Kidney (tissue), 14 donors: ENCODE results near the gene KLF6. TPM values are rescaled to one million over a fixed set of nuclear protein-coding genes. Genes with fewer than 3 reads are reported as not detected.

ENCODE experiments used
- DNase-seq, 5 donors: peaks; one replicate each; pipeline ENCODE4 v3.0.0-alpha.2; 2013 to 2020
- FAIRE-seq: peaks from 2 replicates; lab custom pipeline; 2012; peaks lifted over from hg19 to GRCh38; lab: Jason Lieb, UNC
- H3K27ac ChIP-seq, 2 donors: one replicate each; pipeline ENCODE4 v1.7.0; 2013; ENCODE audit warnings: low read depth in 2 of 2, low read length in 2 of 2, inconsistent platforms in 1 of 2
- H3K27me3 ChIP-seq: one replicate; pipeline ENCODE4 v1.7.1; 2013; ENCODE audit warnings: low read length, inconsistent platforms; ENCODE audit not compliant: control insufficient read depth, insufficient read depth
- H3K36me3 ChIP-seq, 3 donors: one replicate each; pipeline versions ENCODE4 v1.7.0 to v1.7.1; 2013; ENCODE audit warnings: low read length in 3 of 3, control low read depth in 1 of 3, inconsistent platforms in 1 of 3; ENCODE audit not compliant: insufficient read depth in 3 of 3, control insufficient read depth in 2 of 3
- H3K4me1 ChIP-seq, 3 donors: one replicate each; pipeline versions ENCODE4 v1.7.0 to v1.7.1; 2013; ENCODE audit warnings: low read length in 3 of 3, inconsistent platforms in 1 of 3, low read depth in 1 of 3; ENCODE audit not compliant: control insufficient read depth in 2 of 3, insufficient read depth in 2 of 3
- H3K4me3 ChIP-seq, 3 donors: one replicate each; pipeline versions ENCODE4 v1.7.0 to v1.8.1; 2013; ENCODE audit warnings: low read length in 3 of 3, control low read depth in 1 of 3, inconsistent platforms in 1 of 3
- H3K9ac ChIP-seq, 3 donors: one replicate each; pipeline versions ENCODE4 v1.7.0 to v1.7.1; 2013; ENCODE audit warnings: low read length in 3 of 3, control low read depth in 1 of 3, inconsistent platforms in 1 of 3
- H3K9me3 ChIP-seq, 3 donors: one replicate each; pipeline versions ENCODE4 v1.7.0 to v1.7.1; 2013; ENCODE audit warnings: low read length in 3 of 3, control low read depth in 1 of 3, inconsistent platforms in 1 of 3; ENCODE audit not compliant: control insufficient read depth in 2 of 3, insufficient read depth in 1 of 3
- intact Hi-C: fragments of 100-400 bp; cut with DNase I; formaldehyde crosslinking; loops from one replicate; pipeline ENCODE4 v1.11.1; 2022
- polyA plus RNA-seq: library from polyadenylated mRNA; stranded (reverse); fragments of 350-450 nt; fragmentation: Illumina TruSeq; extraction: RNeasy Lipid Tissue Mini Kit (QIAGEN cat#74804); gene quantifications from one replicate; pipeline ENCODE4 v1.2.3, GENCODE V29; 2014; ENCODE audit warnings: low read depth, low replicate concordance; ENCODE audit not compliant: insufficient read depth
- total RNA-seq: library from RNA; stranded (reverse); fragmentation: NEBNext Ultra II Directional; extraction: Animal tissue kit (Norgen Biotek cat#: 25700); gene quantifications from one replicate; pipeline ENCODE4 v1.2.1, GENCODE V29; 2021
- TF ChIP-seq, protein P1 (sequence below): IDR thresholded peaks from 3 replicates; pipeline ENCODE4 v1.5.1; 2012; ENCODE audit warnings: mild to moderate bottlenecking, moderate library complexity, borderline replicate concordance; ENCODE audit not compliant: insufficient read depth; ENCODE audit errors: extremely low read depth
- donor health status: control.
- donor health status: control.
- donor health status: control.
- donor health status: control.
- donor health status: control.
- donor health status: DM: yes; HTN: yes; CAD: no.
- donor health status: Normal renal cell carcinoma (clear cell type).

KLF6 gene
- total and polyA plus RNA-seq, 2 donors from 2014 or later = 27.8 to 230 TPM

DNA sequence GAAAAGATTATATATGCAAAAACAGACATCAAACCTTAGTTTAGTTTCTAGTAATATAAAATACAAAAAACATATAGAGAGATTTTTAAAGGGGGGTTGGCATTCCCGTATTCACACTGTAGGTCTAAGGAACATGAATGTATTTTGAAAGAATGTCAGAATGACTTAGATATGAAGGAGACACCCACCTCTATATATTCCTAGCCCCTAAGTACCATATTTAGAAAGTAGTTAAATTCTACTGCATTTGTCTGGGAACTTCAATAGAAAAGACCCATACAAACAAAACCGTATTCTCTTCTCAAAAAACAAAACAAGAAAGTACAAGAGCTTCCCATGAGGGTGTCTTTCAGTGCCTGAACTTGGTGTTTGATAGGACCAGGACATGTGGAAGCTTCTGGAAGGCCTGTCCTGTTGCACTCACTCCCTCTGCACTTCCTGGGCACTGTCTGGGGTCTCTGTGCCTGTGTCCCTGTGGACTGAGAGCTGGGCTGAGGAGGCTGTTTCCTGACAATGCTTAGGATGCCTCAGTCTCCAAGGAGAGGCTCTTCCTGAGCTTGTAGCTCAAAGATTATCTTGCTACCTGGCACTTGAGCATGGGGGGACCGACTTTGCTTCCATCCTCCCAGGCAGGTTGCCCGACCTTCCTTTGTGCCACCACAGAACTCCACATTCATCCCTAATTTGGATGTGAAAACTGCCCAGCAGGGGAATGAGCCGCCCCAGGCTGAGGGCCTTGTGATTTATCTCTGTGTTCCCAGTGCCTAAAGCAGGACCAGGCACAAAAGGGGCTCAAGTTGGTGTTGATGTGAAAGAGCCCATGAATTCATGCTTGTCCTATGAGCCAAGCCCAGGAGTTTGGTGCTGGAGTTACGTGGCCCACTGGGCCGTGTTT, 44.4 kb upstream of the KLF6 start:
- no peak for DNase-seq

GRCh38 chr10:3828404-3829155, 43.6 kb upstream of the KLF6 start:
- no peaks in the 10 kb centered on the region for H3K36me3 ChIP-seq
- H3K9me3 ChIP-seq = no peaks in the 10 kb centered on the region
- H3K4me3 ChIP-seq = peak overlapping the region; percentile 56 to 88 (median 62)
- intact Hi-C loops = no loop called here
- FAIRE-seq (peak; percentile 91), DNase-seq (peak in 2 of 5 donors; percentile 58 to 82)
- peak overlapping the region in 2 of 3 donors; percentile 43 to 92 for H3K9ac ChIP-seq
- peak overlapping the region; percentile 25 to 81 for H3K27ac ChIP-seq
- no peaks in the 10 kb centered on the region for H3K27me3 ChIP-seq
- TF ChIP-seq, protein P1, sequence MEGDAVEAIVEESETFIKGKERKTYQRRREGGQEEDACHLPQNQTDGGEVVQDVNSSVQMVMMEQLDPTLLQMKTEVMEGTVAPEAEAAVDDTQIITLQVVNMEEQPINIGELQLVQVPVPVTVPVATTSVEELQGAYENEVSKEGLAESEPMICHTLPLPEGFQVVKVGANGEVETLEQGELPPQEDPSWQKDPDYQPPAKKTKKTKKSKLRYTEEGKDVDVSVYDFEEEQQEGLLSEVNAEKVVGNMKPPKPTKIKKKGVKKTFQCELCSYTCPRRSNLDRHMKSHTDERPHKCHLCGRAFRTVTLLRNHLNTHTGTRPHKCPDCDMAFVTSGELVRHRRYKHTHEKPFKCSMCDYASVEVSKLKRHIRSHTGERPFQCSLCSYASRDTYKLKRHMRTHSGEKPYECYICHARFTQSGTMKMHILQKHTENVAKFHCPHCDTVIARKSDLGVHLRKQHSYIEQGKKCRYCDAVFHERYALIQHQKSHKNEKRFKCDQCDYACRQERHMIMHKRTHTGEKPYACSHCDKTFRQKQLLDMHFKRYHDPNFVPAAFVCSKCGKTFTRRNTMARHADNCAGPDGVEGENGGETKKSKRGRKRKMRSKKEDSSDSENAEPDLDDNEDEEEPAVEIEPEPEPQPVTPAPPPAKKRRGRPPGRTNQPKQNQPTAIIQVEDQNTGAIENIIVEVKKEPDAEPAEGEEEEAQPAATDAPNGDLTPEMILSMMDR = no peak
- H3K4me1 ChIP-seq = peaks cover 0 to 12% (median 0%) of the 10 kb centered on the region in 3 donors

More for the DNA sequence above, 44.4 kb upstream of the KLF6 start:
- intact Hi-C loops = no loop called here
- peak overlapping the region in 2 of 3 donors; percentile 62 to 88 for H3K4me3 ChIP-seq
- peak overlapping the region in 2 of 3 donors; percentile 11 to 92 for H3K9ac ChIP-seq
- FAIRE-seq = no peak
- H3K27ac ChIP-seq = peak overlapping the region; percentile 25 to 59
- H3K4me1 ChIP-seq = peaks cover 0 to 12% (median 0%) of the 10 kb centered on the region in 3 donors
- TF ChIP-seq, protein P1 = no peak
- no peaks in the 10 kb centered on the region for H3K36me3 ChIP-seq
- H3K27me3 ChIP-seq = no peaks in the 10 kb centered on the region
- H3K9me3 ChIP-seq = no peaks in the 10 kb centered on the region

- Histone ChIP-seq H3K4me1 (peaks cover 0 to 12% (median 0%) of the 10 kb centered on the region in 3 donors), H3K27ac (peak overlapping the region in 1 of 2 donors; percentile 81), H3K27me3 (no peaks in the 10 kb centered on the region), H3K36me3 (no peaks in the 10 kb centered on the region), H3K9ac (peak overlapping the region in 2 of 3 donors; percentile 43 to 92), H3K4me3 (peak overlapping the region; percentile 56 to 88 (median 62)), H3K9me3 (no peaks in the 10 kb centered on the region)
- FAIRE-seq (no peak), DNase-seq (no peak)
- TF ChIP-seq, protein P1 = no peak
- intact Hi-C loops = no loop called here
These were observed 42.9 kb upstream of the KLF6 start for GRCh38 chr10:3827768-3828403.
